ENCODE data around the gene GPR132. TPM values are rescaled to one million over a fixed set of nuclear protein-coding genes. Genes with fewer than 3 reads are reported as not detected.

GPR132 gene
- total and polyA plus RNA-seq, 2 of the 8 experiments (the other 6 are each of a cell fraction or from before 2014, with no cell fraction given): 0.11 TPM; not detected in 1

- WGBS, 2 experiments (ENCODE audit: extremely low coverage in 1 of 2, insufficient coverage in 1 of 2, insufficient read length in 1 of 2, insufficient replicate concordance in 2 of 2, low coverage in 1 of 2, low lambda C conversion rate in 2 of 2, missing lambda C conversion rate in 1 of 2): 85% methylated on average over 7 of the region's 7 CpGs; no CpG with 5 or more reads in 1 of the 2 experiments
- POLR2A ChIA-PET (ENCODE audit: partially characterized antibody): no interaction called here
Measured at GRCh38 chr14:105029402-105029801, 35.8 kb downstream of the GPR132 start.

More at GRCh38 chr14:105029402-105029801, 35.8 kb downstream of the GPR132 start:
- no peak overlapping the region for H3K9ac ChIP-seq (replicated peaks in 1 of 4; ENCODE audit: extremely low read depth in 1 of 4, low read depth in 3 of 4, low read length in 3 of 4)
- H3K14ac ChIP-seq (ENCODE audit: insufficient read length): no peak overlapping the region
- H3K9me3 ChIP-seq (ENCODE audit: insufficient read depth in 2 of 2, low read depth in 1 of 2, low read length in 1 of 2): no peaks in the 10 kb centered on the region
- no peak for FAIRE-seq
- H4K8ac ChIP-seq (ENCODE audit: extremely low read depth, insufficient read depth, low read length): no peak overlapping the region
- H3K4me1 ChIP-seq (replicated peaks in 1 of 4; ENCODE audit: control insufficient read depth in 3 of 4, insufficient read depth in 4 of 4, low read length in 3 of 4): no peaks in the 10 kb centered on the region
- H4K5ac ChIP-seq (ENCODE audit: insufficient read length, low read depth, low read length): no peak overlapping the region
- DNase-seq (ENCODE audit: low read depth in 1 of 2, low spot score in 2 of 2): no peak
- no peak overlapping the region for H4K91ac ChIP-seq (replicated peaks; ENCODE audit: insufficient read length, low read length)
- H4K20me1 ChIP-seq (replicated peaks in 1 of 2; ENCODE audit: control insufficient read depth in 1 of 2, insufficient read depth in 2 of 2, low read length in 2 of 2): no peaks in the 10 kb centered on the region
- H3K27me3 ChIP-seq (replicated peaks in 1 of 4; ENCODE audit: control insufficient read depth in 3 of 4, extremely low read depth in 1 of 4, insufficient read depth in 3 of 4, low read length in 3 of 4): peaks cover 2 to 25% (median 18%) of the 10 kb centered on the region in 4 experiments
- no peak overlapping the region for H2AFZ ChIP-seq (ENCODE audit: low read length)
- no peak overlapping the region for H3K4me2 ChIP-seq (ENCODE audit: insufficient read depth in 1 of 2, low read depth in 2 of 2, low read length in 2 of 2)
- H2BK5ac ChIP-seq (ENCODE audit: low read depth, low read length): no peak overlapping the region
- H3K18ac ChIP-seq (ENCODE audit: extremely low read depth, low read length): no peak overlapping the region
- H2AK5ac ChIP-seq (ENCODE audit: low read depth, low read length): no peak overlapping the region
- H3K27ac ChIP-seq (ENCODE audit: low read depth, low read length): no peak overlapping the region
- H3K23me2 ChIP-seq (ENCODE audit: low read depth, low read length): no peaks in the 10 kb centered on the region
- TF ChIP-seq EZH2 (IDR thresholded peaks at IDR 0.05; ENCODE audit: low read depth, low read length, severe bottlenecking) (no peak), RXRA (IDR thresholded peaks at IDR 0.05; ENCODE audit: insufficient read depth, low read depth, low read length) (no peak)
- no peak overlapping the region for H3K23ac ChIP-seq (ENCODE audit: insufficient read length)
- no peaks in the 10 kb centered on the region for H3K79me1 ChIP-seq (ENCODE audit: low read depth, low read length)
- H3K36me3 ChIP-seq (ENCODE audit: control insufficient read depth in 2 of 4, insufficient read depth in 4 of 4, low read length in 3 of 4): no peaks in the 10 kb centered on the region
- H3K4ac ChIP-seq (replicated peaks; ENCODE audit: insufficient read length, low read depth, low read length): no peak overlapping the region
- no peak overlapping the region for H2BK15ac ChIP-seq (ENCODE audit: low read length)
- no peak overlapping the region for H2BK20ac ChIP-seq (ENCODE audit: low read length)
- no peak overlapping the region for H3K4me3 ChIP-seq (ENCODE audit: extremely low read depth in 1 of 4, insufficient read depth in 2 of 4, low read depth in 3 of 4, low read length in 4 of 4)
- CTCF ChIA-PET (ENCODE audit: partially characterized antibody): interaction anchor here (0.9 to 2.6 kb wide), 3 partner anchors 29 to 55 kb away, joined by 4 to 11 read pairs (median 5); no protein-coding TSS in a partner anchor
- no peaks in the 10 kb centered on the region for H3K79me2 ChIP-seq (ENCODE audit: control insufficient read depth in 1 of 2, insufficient read depth in 2 of 2, low read length in 2 of 2)
- no peak overlapping the region for H3K56ac ChIP-seq (replicated peaks; ENCODE audit: insufficient read length, low read depth, low read length)
- H2BK12ac ChIP-seq (ENCODE audit: low read depth, low read length): no peak overlapping the region
- no peak overlapping the region for H2BK120ac ChIP-seq (replicated peaks; ENCODE audit: low read depth, low read length)

Measured in H1 (cell line).